IMR-90 (cell line): ENCODE data around the gene DTNA. TPM values are rescaled to one million over a fixed set of nuclear protein-coding genes. Genes with fewer than 3 reads are reported as not detected.

Source experiments
- ATAC-seq: fragments of 200-7000 bp; cut with Tn5 transposase; 2 replicates; pipeline ENCODE4 v1.9.1; 2020; ENCODE audit warnings: low read depth, mild to moderate bottlenecking, moderate library complexity
- BruUV-seq: library from RNA; stranded (reverse); fragments of 400-500 nt; replicated peaks from 2 replicates; lab custom pipeline; 2021; lab: Mats Ljungman, UMichigan
- CTCF ChIA-PET: fragments of 300-600 bp; formaldehyde crosslinking; extraction: SDS; loops from one replicate; lab custom pipeline; 2021; ENCODE audit warnings: antibody characterized with exemption; lab: Yijun Ruan, JAX
- POLR2A ChIA-PET: fragments of 300-600 bp; sonication (Branson Sonifier 250); formaldehyde crosslinking; loops from one replicate; lab custom pipeline; 2022; ENCODE audit warnings: antibody characterized with exemption; ENCODE audit not compliant: unreplicated experiment; lab: Charles Lee
- DNase-seq: peaks from one replicate; pipeline ENCODE4 v3.0.0; 2013
- H2AFZ ChIP-seq: replicated peaks from 2 replicates; pipeline ENCODE3; 2013; ENCODE audit warnings: low read length, mild to moderate bottlenecking; ENCODE audit not compliant: poor library complexity
- H2AK5ac ChIP-seq: 2 replicates; pipeline ENCODE4 v1.6.1; 2013; ENCODE audit warnings: low read depth, low read length, inconsistent platforms
- H2AK9ac ChIP-seq: replicated peaks from 2 replicates; pipeline ENCODE3; 2013; ENCODE audit warnings: mild to moderate bottlenecking, low read depth, low read length, moderate library complexity; ENCODE audit not compliant: poor library complexity
- H2BK120ac ChIP-seq: 2 replicates; pipeline ENCODE4 v1.6.1; 2013; ENCODE audit warnings: low read depth, low read length, inconsistent platforms
- H2BK15ac ChIP-seq: 3 replicates; pipeline ENCODE4 v1.6.1; 2013; ENCODE audit warnings: low read depth, low read length, inconsistent platforms
- H2BK20ac ChIP-seq: 2 replicates; pipeline ENCODE4 v1.6.1; 2013; ENCODE audit warnings: low read depth, mild to moderate bottlenecking, inconsistent platforms, low read length, moderate library complexity
- H2BK5ac ChIP-seq: 2 replicates; pipeline ENCODE4 v1.6.1; 2013; ENCODE audit warnings: mild to moderate bottlenecking, low read depth, low read length, inconsistent platforms; ENCODE audit not compliant: poor library complexity, severe bottlenecking
- H3K14ac ChIP-seq: replicated peaks from 2 replicates; pipeline ENCODE4 v1.6.1; 2013; ENCODE audit warnings: low read depth, low read length, inconsistent platforms
- H3K18ac ChIP-seq: 2 replicates; pipeline ENCODE4 v1.6.1; 2013; ENCODE audit warnings: low read depth, low read length, control low read depth
- H3K23ac ChIP-seq: 2 replicates; pipeline ENCODE4 v1.6.1; 2013; ENCODE audit warnings: low read depth, low read length, inconsistent platforms
- H3K27ac ChIP-seq: 2 replicates; pipeline ENCODE4 v1.5.1; 2013; ENCODE audit warnings: mild to moderate bottlenecking, control low read depth, low read length; ENCODE audit not compliant: insufficient read depth
- H3K27me3 ChIP-seq: 2 replicates; pipeline ENCODE4 v1.6.1; 2013; ENCODE audit warnings: low read length; ENCODE audit not compliant: control insufficient read depth, insufficient read depth
- H3K36me3 ChIP-seq: 2 replicates; pipeline ENCODE4 v1.6.1; 2013; ENCODE audit warnings: low read length, mixed read lengths; ENCODE audit not compliant: control insufficient read depth, insufficient read depth
- H3K4ac ChIP-seq: 2 replicates; pipeline ENCODE4 v1.6.1; 2013; ENCODE audit warnings: low read depth, low read length, inconsistent platforms
- H3K4me1 ChIP-seq: 2 replicates; pipeline ENCODE4 v1.6.1; 2013; ENCODE audit warnings: low read length, mixed read lengths; ENCODE audit not compliant: control insufficient read depth, insufficient read depth
- H3K4me2 ChIP-seq: 2 replicates; pipeline ENCODE4 v1.6.1; 2013; ENCODE audit warnings: low read depth, mild to moderate bottlenecking, control low read depth, low read length, moderate library complexity
- H3K4me3 ChIP-seq: 2 replicates; pipeline ENCODE4 v1.5.1; 2013; ENCODE audit warnings: low read depth, mild to moderate bottlenecking, control low read depth, low read length, moderate library complexity; ENCODE audit not compliant: insufficient read depth
- H3K56ac ChIP-seq: 2 replicates; pipeline ENCODE4 v1.6.1; 2013; ENCODE audit warnings: low read length, inconsistent platforms; ENCODE audit not compliant: insufficient read depth; ENCODE audit errors: extremely low read depth
- H3K79me1 ChIP-seq, 2 experiments: 2 replicates each; pipeline ENCODE4 v1.6.1; 2013; ENCODE audit warnings: low read length in 2 of 2, inconsistent platforms in 1 of 2, low read depth in 1 of 2
- H3K9ac ChIP-seq: 2 replicates; pipeline ENCODE4 v1.6.1; 2013; ENCODE audit warnings: low read depth, low read length, control low read depth
- H3K9me1 ChIP-seq: 2 replicates; pipeline ENCODE4 v1.6.1; 2013; ENCODE audit warnings: low read length, inconsistent platforms; ENCODE audit not compliant: insufficient read depth
- H3K9me3 ChIP-seq: 2 replicates; pipeline ENCODE4 v1.6.1; 2013; ENCODE audit warnings: low read length; ENCODE audit not compliant: control insufficient read depth, insufficient read depth
- H4K20me1 ChIP-seq: 2 replicates; pipeline ENCODE4 v1.6.1; 2013; ENCODE audit warnings: low read length, inconsistent platforms; ENCODE audit not compliant: insufficient read depth
- H4K5ac ChIP-seq: 2 replicates; pipeline ENCODE4 v1.6.1; 2013; ENCODE audit warnings: mild to moderate bottlenecking, low read depth, low read length, control low read depth
- H4K8ac ChIP-seq, 2 experiments: 2 replicates each; pipeline ENCODE4 v1.6.1; 2013; ENCODE audit warnings: low read depth in 2 of 2, low read length in 2 of 2, control low read depth in 1 of 2, inconsistent platforms in 1 of 2
- H4K91ac ChIP-seq: 2 replicates; pipeline ENCODE4 v1.6.1; 2013; ENCODE audit warnings: low read depth, low read length, inconsistent platforms; ENCODE audit not compliant: insufficient read depth
- WGBS, 2 experiments: methylation state at CpG; one replicate each; pipeline versions ENCODE4 v1.1.5 to v1.1.7; 2013; ENCODE audit warnings: missing lambda C conversion rate in 2 of 2; ENCODE audit not compliant: insufficient read length in 1 of 2; ENCODE audit errors: extremely low coverage in 2 of 2; 5-methylcytosine and 5-hydroxymethylcytosine counted together
- dilution Hi-C: fragments of 300-500 bp; cut with HindIII; formaldehyde crosslinking; loops from one replicate; pipeline ENCODE4 v1.14.3; 2018; ENCODE audit warnings: low sequenced_read_pairs; ENCODE audit not compliant: unreplicated experiment
- in situ Hi-C: fragments of 300-500 bp; cut with MboI; formaldehyde crosslinking; loops from 3 replicates; pipeline ENCODE4 v1.14.3; 2019; ENCODE audit warnings: low sequenced_read_pairs, inconsistent platforms, mixed read lengths
- intact Hi-C: fragments of 100-400 bp; cut with micrococcal nuclease; formaldehyde crosslinking; loops from 2 replicates; pipeline ENCODE4 v1.10.0; 2022
- polyA plus RNA-seq, 3 experiments: library from polyadenylated mRNA; depleted of rRNA; stranded (reverse); fragments of >200 nt; gene quantifications; 2 replicates each; pipeline ENCODE4 v1.2.3, GENCODE V29; 2012; ENCODE audit warnings: low replicate concordance in 1 of 3
- total RNA-seq: library from RNA; depleted of rRNA; stranded (reverse); fragments of >200 nt; gene quantifications from 2 replicates; pipeline ENCODE4 v1.2.3, GENCODE V29; 2012
- TF ChIP-seq, protein P1 (sequence below): fragments of 150-350 bp; IDR thresholded peaks from 2 replicates; pipeline ENCODE4 v1.6.1; 2017; ENCODE audit warnings: mild to moderate bottlenecking, antibody characterized with exemption, low read length, low read depth
- TF ChIP-seq, protein P2 (sequence below): fragments of 150-350 bp; IDR thresholded peaks from 2 replicates; pipeline ENCODE4 v1.6.1; 2016; ENCODE audit warnings: low read depth, mild to moderate bottlenecking, low read length, moderate library complexity, borderline replicate concordance

DTNA gene
- total and polyA plus RNA-seq, 2 of the 4 experiments (the other 2 are of a cell fraction) = 9.5 to 10.8 TPM

DNA sequence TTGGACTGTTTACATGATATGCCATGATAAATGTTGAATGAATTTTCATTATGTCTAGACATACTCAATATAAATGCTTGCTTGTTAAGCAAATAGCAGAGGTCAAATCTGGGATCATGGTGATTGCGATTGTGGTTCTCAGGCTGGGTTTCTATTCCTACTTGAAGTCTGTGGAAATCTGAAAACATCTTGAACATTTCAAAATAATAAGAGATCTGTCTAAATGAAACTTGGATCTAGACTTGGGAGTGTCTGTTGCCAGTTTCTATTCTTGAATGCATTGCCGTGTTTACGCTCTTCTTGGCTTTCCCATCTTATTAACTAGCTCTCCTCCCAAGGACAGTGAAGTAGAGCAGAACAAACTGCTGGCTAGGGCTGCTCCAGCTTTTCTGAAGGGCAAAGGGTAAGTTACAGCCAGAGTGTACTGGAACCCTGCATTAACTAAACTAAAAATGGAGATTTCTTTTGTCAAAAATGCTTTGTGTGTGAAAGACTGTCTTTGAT is 127.7 kb downstream of the DTNA start:
- Histone ChIP-seq H2BK20ac (no peak overlapping the region), H2BK120ac (no peak overlapping the region), H3K4me1 (no peaks in the 10 kb centered on the region), H3K56ac (no peak overlapping the region), H3K18ac (no peak overlapping the region), H4K20me1 (no peaks in the 10 kb centered on the region), H4K5ac (no peak overlapping the region), H3K9me1 (no peaks in the 10 kb centered on the region), H3K9me3 (no peaks in the 10 kb centered on the region), H3K23ac (no peak overlapping the region), H3K27me3 (no peaks in the 10 kb centered on the region), H2AK9ac (no peak overlapping the region), H3K4me2 (no peak overlapping the region), H3K14ac (no peak overlapping the region), H3K36me3 (no peaks in the 10 kb centered on the region), H2AK5ac (no peak overlapping the region), H3K4ac (no peak overlapping the region), H3K27ac (no peak overlapping the region), H2BK15ac (no peak overlapping the region), H3K4me3 (no peak overlapping the region), H2BK5ac (no peak overlapping the region), H2AFZ (no peak overlapping the region), H3K9ac (no peak overlapping the region), H4K8ac (no peak overlapping the region), H3K79me1 (no peaks in the 10 kb centered on the region), H4K91ac (no peak overlapping the region)
- DNase-seq = peak; percentile 12
- no TSS peak for BruUV-seq
- WGBS, 2 experiments = no CpG with 5 or more reads among the region's 3 CpGs
- intact Hi-C loops = no loop called here
- TF ChIP-seq, protein P1, sequence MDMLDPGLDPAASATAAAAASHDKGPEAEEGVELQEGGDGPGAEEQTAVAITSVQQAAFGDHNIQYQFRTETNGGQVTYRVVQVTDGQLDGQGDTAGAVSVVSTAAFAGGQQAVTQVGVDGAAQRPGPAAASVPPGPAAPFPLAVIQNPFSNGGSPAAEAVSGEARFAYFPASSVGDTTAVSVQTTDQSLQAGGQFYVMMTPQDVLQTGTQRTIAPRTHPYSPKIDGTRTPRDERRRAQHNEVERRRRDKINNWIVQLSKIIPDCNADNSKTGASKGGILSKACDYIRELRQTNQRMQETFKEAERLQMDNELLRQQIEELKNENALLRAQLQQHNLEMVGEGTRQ = no peak
- TF ChIP-seq, protein P2, sequence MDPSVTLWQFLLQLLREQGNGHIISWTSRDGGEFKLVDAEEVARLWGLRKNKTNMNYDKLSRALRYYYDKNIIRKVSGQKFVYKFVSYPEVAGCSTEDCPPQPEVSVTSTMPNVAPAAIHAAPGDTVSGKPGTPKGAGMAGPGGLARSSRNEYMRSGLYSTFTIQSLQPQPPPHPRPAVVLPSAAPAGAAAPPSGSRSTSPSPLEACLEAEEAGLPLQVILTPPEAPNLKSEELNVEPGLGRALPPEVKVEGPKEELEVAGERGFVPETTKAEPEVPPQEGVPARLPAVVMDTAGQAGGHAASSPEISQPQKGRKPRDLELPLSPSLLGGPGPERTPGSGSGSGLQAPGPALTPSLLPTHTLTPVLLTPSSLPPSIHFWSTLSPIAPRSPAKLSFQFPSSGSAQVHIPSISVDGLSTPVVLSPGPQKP = no peak
- dilution Hi-C loops = no loop called here
- ChIA-PET POLR2A (no interaction called here), CTCF (interaction anchor here (0.5 to 0.6 kb wide), 2 partner anchors 9 to 25 kb away, joined by 3 to 6 read pairs; no protein-coding TSS in a partner anchor)
- in situ Hi-C loops = no loop called here
- ATAC-seq = 0 out of 2 replicates have a peak, but pooled peaks have one; percentile 24
